IMR-90 (cell line): ENCODE measurements around the gene LIPN. TPM values are rescaled to one million over a fixed set of nuclear protein-coding genes. Genes with fewer than 3 reads are reported as not detected.

Experiments used
- ATAC-seq: fragments of 200-7000 bp; cut with Tn5 transposase; 2 replicates; pipeline ENCODE4 v1.9.1; 2020; ENCODE audit warnings: low read depth, mild to moderate bottlenecking, moderate library complexity
- BruUV-seq: library from RNA; stranded (reverse); fragments of 400-500 nt; replicated peaks from 2 replicates; lab custom pipeline; 2021; lab: Mats Ljungman, UMichigan
- CTCF ChIA-PET: fragments of 300-600 bp; formaldehyde crosslinking; extraction: SDS; loops from one replicate; lab custom pipeline; 2021; ENCODE audit warnings: antibody characterized with exemption; lab: Yijun Ruan, JAX
- POLR2A ChIA-PET: fragments of 300-600 bp; sonication (Branson Sonifier 250); formaldehyde crosslinking; loops from one replicate; lab custom pipeline; 2022; ENCODE audit warnings: antibody characterized with exemption; ENCODE audit not compliant: unreplicated experiment; lab: Charles Lee
- DNase-seq: peaks from one replicate; pipeline ENCODE4 v3.0.0; 2013
- H2AFZ ChIP-seq: replicated peaks from 2 replicates; pipeline ENCODE3; 2013; ENCODE audit warnings: low read length, mild to moderate bottlenecking; ENCODE audit not compliant: poor library complexity
- H2AK5ac ChIP-seq: 2 replicates; pipeline ENCODE4 v1.6.1; 2013; ENCODE audit warnings: low read depth, low read length, inconsistent platforms
- H2AK9ac ChIP-seq: replicated peaks from 2 replicates; pipeline ENCODE3; 2013; ENCODE audit warnings: mild to moderate bottlenecking, low read depth, low read length, moderate library complexity; ENCODE audit not compliant: poor library complexity
- H2BK120ac ChIP-seq: 2 replicates; pipeline ENCODE4 v1.6.1; 2013; ENCODE audit warnings: low read depth, low read length, inconsistent platforms
- H2BK15ac ChIP-seq: 3 replicates; pipeline ENCODE4 v1.6.1; 2013; ENCODE audit warnings: low read depth, low read length, inconsistent platforms
- H2BK20ac ChIP-seq: 2 replicates; pipeline ENCODE4 v1.6.1; 2013; ENCODE audit warnings: low read depth, mild to moderate bottlenecking, inconsistent platforms, low read length, moderate library complexity
- H2BK5ac ChIP-seq: 2 replicates; pipeline ENCODE4 v1.6.1; 2013; ENCODE audit warnings: mild to moderate bottlenecking, low read depth, low read length, inconsistent platforms; ENCODE audit not compliant: poor library complexity, severe bottlenecking
- H3K14ac ChIP-seq: replicated peaks from 2 replicates; pipeline ENCODE4 v1.6.1; 2013; ENCODE audit warnings: low read depth, low read length, inconsistent platforms
- H3K18ac ChIP-seq: 2 replicates; pipeline ENCODE4 v1.6.1; 2013; ENCODE audit warnings: low read depth, low read length, control low read depth
- H3K23ac ChIP-seq: 2 replicates; pipeline ENCODE4 v1.6.1; 2013; ENCODE audit warnings: low read depth, low read length, inconsistent platforms
- H3K27ac ChIP-seq: 2 replicates; pipeline ENCODE4 v1.5.1; 2013; ENCODE audit warnings: mild to moderate bottlenecking, control low read depth, low read length; ENCODE audit not compliant: insufficient read depth
- H3K27me3 ChIP-seq: 2 replicates; pipeline ENCODE4 v1.6.1; 2013; ENCODE audit warnings: low read length; ENCODE audit not compliant: control insufficient read depth, insufficient read depth
- H3K36me3 ChIP-seq: 2 replicates; pipeline ENCODE4 v1.6.1; 2013; ENCODE audit warnings: low read length, mixed read lengths; ENCODE audit not compliant: control insufficient read depth, insufficient read depth
- H3K4ac ChIP-seq: 2 replicates; pipeline ENCODE4 v1.6.1; 2013; ENCODE audit warnings: low read depth, low read length, inconsistent platforms
- H3K4me1 ChIP-seq: 2 replicates; pipeline ENCODE4 v1.6.1; 2013; ENCODE audit warnings: low read length, mixed read lengths; ENCODE audit not compliant: control insufficient read depth, insufficient read depth
- H3K4me2 ChIP-seq: 2 replicates; pipeline ENCODE4 v1.6.1; 2013; ENCODE audit warnings: low read depth, mild to moderate bottlenecking, control low read depth, low read length, moderate library complexity
- H3K4me3 ChIP-seq: 2 replicates; pipeline ENCODE4 v1.5.1; 2013; ENCODE audit warnings: low read depth, mild to moderate bottlenecking, control low read depth, low read length, moderate library complexity; ENCODE audit not compliant: insufficient read depth
- H3K56ac ChIP-seq: 2 replicates; pipeline ENCODE4 v1.6.1; 2013; ENCODE audit warnings: low read length, inconsistent platforms; ENCODE audit not compliant: insufficient read depth; ENCODE audit errors: extremely low read depth
- H3K79me1 ChIP-seq, 2 experiments: 2 replicates each; pipeline ENCODE4 v1.6.1; 2013; ENCODE audit warnings: low read length in 2 of 2, inconsistent platforms in 1 of 2, low read depth in 1 of 2
- H3K9ac ChIP-seq: 2 replicates; pipeline ENCODE4 v1.6.1; 2013; ENCODE audit warnings: low read depth, low read length, control low read depth
- H3K9me1 ChIP-seq: 2 replicates; pipeline ENCODE4 v1.6.1; 2013; ENCODE audit warnings: low read length, inconsistent platforms; ENCODE audit not compliant: insufficient read depth
- H3K9me3 ChIP-seq: 2 replicates; pipeline ENCODE4 v1.6.1; 2013; ENCODE audit warnings: low read length; ENCODE audit not compliant: control insufficient read depth, insufficient read depth
- H4K20me1 ChIP-seq: 2 replicates; pipeline ENCODE4 v1.6.1; 2013; ENCODE audit warnings: low read length, inconsistent platforms; ENCODE audit not compliant: insufficient read depth
- H4K5ac ChIP-seq: 2 replicates; pipeline ENCODE4 v1.6.1; 2013; ENCODE audit warnings: mild to moderate bottlenecking, low read depth, low read length, control low read depth
- H4K8ac ChIP-seq, 2 experiments: 2 replicates each; pipeline ENCODE4 v1.6.1; 2013; ENCODE audit warnings: low read depth in 2 of 2, low read length in 2 of 2, control low read depth in 1 of 2, inconsistent platforms in 1 of 2
- H4K91ac ChIP-seq: 2 replicates; pipeline ENCODE4 v1.6.1; 2013; ENCODE audit warnings: low read depth, low read length, inconsistent platforms; ENCODE audit not compliant: insufficient read depth
- CEBPB ChIP-seq: IDR thresholded peaks from 2 replicates; pipeline ENCODE4 v1.6.1; 2012; ENCODE audit warnings: low read depth, low read length, improper control_type of control experiment
- CHD1 ChIP-seq: IDR thresholded peaks from 2 replicates; pipeline ENCODE4 v1.6.1; 2012; ENCODE audit warnings: low read depth, low read length, improper control_type of control experiment
- FOS ChIP-seq: fragments of 150-350 bp; IDR thresholded peaks from 2 replicates; pipeline ENCODE4 v1.6.1; 2016; ENCODE audit warnings: low read depth, low read length
- MAZ ChIP-seq: IDR thresholded peaks from 2 replicates; pipeline ENCODE4 v1.6.1; 2012; ENCODE audit warnings: low read depth, mild to moderate bottlenecking, low read length, improper control_type of control experiment, moderate library complexity, borderline replicate concordance
- MXI1 ChIP-seq: IDR thresholded peaks from 2 replicates; pipeline ENCODE4 v1.6.1; 2012; ENCODE audit warnings: low read depth, mild to moderate bottlenecking, low read length, moderate library complexity, borderline replicate concordance
- NFE2L2 ChIP-seq: fragments of 150-350 bp; IDR thresholded peaks from 2 replicates; pipeline ENCODE4 v1.6.1; 2016; ENCODE audit warnings: low read depth, mild to moderate bottlenecking, low read length
- RAD21 ChIP-seq: IDR thresholded peaks from 2 replicates; pipeline ENCODE4 v1.6.1; 2012; ENCODE audit warnings: low read length, improper control_type of control experiment
- RCOR1 ChIP-seq: IDR thresholded peaks from 2 replicates; pipeline ENCODE4 v1.6.1; 2012; ENCODE audit warnings: mild to moderate bottlenecking, low read length, improper control_type of control experiment; ENCODE audit not compliant: insufficient replicate concordance
- RFX5 ChIP-seq: IDR thresholded peaks from 2 replicates; pipeline ENCODE4 v1.8.0; 2012; ENCODE audit warnings: low read depth, mild to moderate bottlenecking, low read length, moderate library complexity
- SMC3 ChIP-seq: fragments of 150-350 bp; IDR thresholded peaks from 2 replicates; pipeline ENCODE4 v1.6.1; 2016; ENCODE audit warnings: low read depth, mild to moderate bottlenecking, antibody characterized with exemption, low read length, moderate library complexity
- WGBS, 2 experiments: methylation state at CpG; one replicate each; pipeline versions ENCODE4 v1.1.5 to v1.1.7; 2013; ENCODE audit warnings: missing lambda C conversion rate in 2 of 2; ENCODE audit not compliant: insufficient read length in 1 of 2; ENCODE audit errors: extremely low coverage in 2 of 2; 5-methylcytosine and 5-hydroxymethylcytosine counted together
- dilution Hi-C: fragments of 300-500 bp; cut with HindIII; formaldehyde crosslinking; loops from one replicate; pipeline ENCODE4 v1.14.3; 2018; ENCODE audit warnings: low sequenced_read_pairs; ENCODE audit not compliant: unreplicated experiment
- in situ Hi-C: fragments of 300-500 bp; cut with MboI; formaldehyde crosslinking; loops from 3 replicates; pipeline ENCODE4 v1.14.3; 2019; ENCODE audit warnings: low sequenced_read_pairs, inconsistent platforms, mixed read lengths
- intact Hi-C: fragments of 100-400 bp; cut with micrococcal nuclease; formaldehyde crosslinking; loops from 2 replicates; pipeline ENCODE4 v1.10.0; 2022
- polyA plus RNA-seq, 3 experiments: library from polyadenylated mRNA; depleted of rRNA; stranded (reverse); fragments of >200 nt; gene quantifications; 2 replicates each; pipeline ENCODE4 v1.2.3, GENCODE V29; 2012; ENCODE audit warnings: low replicate concordance in 1 of 3
- total RNA-seq: library from RNA; depleted of rRNA; stranded (reverse); fragments of >200 nt; gene quantifications from 2 replicates; pipeline ENCODE4 v1.2.3, GENCODE V29; 2012
- TF ChIP-seq, protein P1 (sequence below): fragments of 150-350 bp; IDR thresholded peaks from 2 replicates; pipeline ENCODE4 v1.6.1; 2016; ENCODE audit warnings: low read depth, mild to moderate bottlenecking, low read length, moderate library complexity, borderline replicate concordance
- TF ChIP-seq, protein P2 (sequence below): conservative IDR thresholded peaks from 2 replicates; pipeline ENCODE4 v1.5.1; 2012; ENCODE audit warnings: mild to moderate bottlenecking, low read depth, low read length, improper control_type of control experiment
- TF ChIP-seq, protein P3 (sequence below): fragments of 150-350 bp; IDR thresholded peaks from 2 replicates; pipeline ENCODE4 v1.6.1; 2017; ENCODE audit warnings: mild to moderate bottlenecking, antibody characterized with exemption, low read length, low read depth

LIPN gene
- total and polyA plus RNA-seq, 2 of the 4 experiments (the other 2 are of a cell fraction): not detected

DNA sequence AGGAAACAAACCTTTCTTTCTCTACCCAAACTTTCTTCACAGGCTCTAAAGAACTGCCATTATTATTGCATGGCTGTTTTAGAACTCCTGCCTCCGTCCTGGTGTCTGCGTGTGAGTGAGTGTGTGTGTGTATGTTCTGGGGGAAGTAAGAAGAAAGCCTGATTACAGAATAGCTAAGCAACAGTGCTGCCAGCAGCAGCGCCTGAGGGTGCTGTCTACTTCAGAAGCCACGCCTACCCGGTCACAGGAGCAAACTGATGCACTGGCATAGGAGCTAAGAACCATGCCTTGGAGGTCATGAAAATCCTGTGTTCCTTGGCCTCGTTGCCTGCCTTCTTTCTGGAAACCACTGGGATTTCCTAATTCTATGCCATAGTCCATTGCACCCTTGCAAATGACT lies 28.5 kb upstream of the LIPN start:
- Histone ChIP-seq H2BK20ac (no peak overlapping the region), H2AFZ (no peak overlapping the region), H3K14ac (no peak overlapping the region), H3K9me1 (no peaks in the 10 kb centered on the region), H3K27me3 (peaks cover 14% of the 10 kb centered on the region), H3K23ac (no peak overlapping the region), H3K27ac (no peak overlapping the region), H4K5ac (no peak overlapping the region), H2BK5ac (no peak overlapping the region), H4K91ac (no peak overlapping the region), H3K4ac (no peak overlapping the region), H3K56ac (no peak overlapping the region), H4K8ac (no peak overlapping the region), H3K9me3 (peaks cover 4% of the 10 kb centered on the region; the same call in 1 of the 2 replicates), H3K4me2 (no peak overlapping the region), H2AK9ac (no peak overlapping the region), H2BK120ac (no peak overlapping the region), H3K18ac (no peak overlapping the region), H2BK15ac (no peak overlapping the region), H3K4me3 (no peak overlapping the region), H4K20me1 (no peaks in the 10 kb centered on the region), H3K9ac (no peak overlapping the region), H3K79me1 (no peaks in the 10 kb centered on the region), H3K36me3 (no peaks in the 10 kb centered on the region), H3K4me1 (no peaks in the 10 kb centered on the region), H2AK5ac (no peak overlapping the region)
- DNase-seq: no peak
- in situ Hi-C loops: no loop called here
- ChIA-PET POLR2A (no interaction called here), CTCF (no interaction called here)
- dilution Hi-C loops: no loop called here
- 80% methylated on average over 2 of the region's 6 CpGs; no CpG with 5 or more reads in 1 of the 2 experiments for WGBS, 2 experiments
- no TSS peak for BruUV-seq
- no peak for TF ChIP-seq NFE2L2
- no peak for TF ChIP-seq CEBPB
- no peak for TF ChIP-seq RCOR1
- no peak for TF ChIP-seq FOS
- TF ChIP-seq, protein P1, sequence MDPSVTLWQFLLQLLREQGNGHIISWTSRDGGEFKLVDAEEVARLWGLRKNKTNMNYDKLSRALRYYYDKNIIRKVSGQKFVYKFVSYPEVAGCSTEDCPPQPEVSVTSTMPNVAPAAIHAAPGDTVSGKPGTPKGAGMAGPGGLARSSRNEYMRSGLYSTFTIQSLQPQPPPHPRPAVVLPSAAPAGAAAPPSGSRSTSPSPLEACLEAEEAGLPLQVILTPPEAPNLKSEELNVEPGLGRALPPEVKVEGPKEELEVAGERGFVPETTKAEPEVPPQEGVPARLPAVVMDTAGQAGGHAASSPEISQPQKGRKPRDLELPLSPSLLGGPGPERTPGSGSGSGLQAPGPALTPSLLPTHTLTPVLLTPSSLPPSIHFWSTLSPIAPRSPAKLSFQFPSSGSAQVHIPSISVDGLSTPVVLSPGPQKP: no peak
- no peak for TF ChIP-seq MAZ
- TF ChIP-seq, protein P2, sequence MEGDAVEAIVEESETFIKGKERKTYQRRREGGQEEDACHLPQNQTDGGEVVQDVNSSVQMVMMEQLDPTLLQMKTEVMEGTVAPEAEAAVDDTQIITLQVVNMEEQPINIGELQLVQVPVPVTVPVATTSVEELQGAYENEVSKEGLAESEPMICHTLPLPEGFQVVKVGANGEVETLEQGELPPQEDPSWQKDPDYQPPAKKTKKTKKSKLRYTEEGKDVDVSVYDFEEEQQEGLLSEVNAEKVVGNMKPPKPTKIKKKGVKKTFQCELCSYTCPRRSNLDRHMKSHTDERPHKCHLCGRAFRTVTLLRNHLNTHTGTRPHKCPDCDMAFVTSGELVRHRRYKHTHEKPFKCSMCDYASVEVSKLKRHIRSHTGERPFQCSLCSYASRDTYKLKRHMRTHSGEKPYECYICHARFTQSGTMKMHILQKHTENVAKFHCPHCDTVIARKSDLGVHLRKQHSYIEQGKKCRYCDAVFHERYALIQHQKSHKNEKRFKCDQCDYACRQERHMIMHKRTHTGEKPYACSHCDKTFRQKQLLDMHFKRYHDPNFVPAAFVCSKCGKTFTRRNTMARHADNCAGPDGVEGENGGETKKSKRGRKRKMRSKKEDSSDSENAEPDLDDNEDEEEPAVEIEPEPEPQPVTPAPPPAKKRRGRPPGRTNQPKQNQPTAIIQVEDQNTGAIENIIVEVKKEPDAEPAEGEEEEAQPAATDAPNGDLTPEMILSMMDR: no peak
- no peak for TF ChIP-seq CHD1
- no peak for TF ChIP-seq MXI1
- TF ChIP-seq RFX5: no peak
- TF ChIP-seq, protein P3, sequence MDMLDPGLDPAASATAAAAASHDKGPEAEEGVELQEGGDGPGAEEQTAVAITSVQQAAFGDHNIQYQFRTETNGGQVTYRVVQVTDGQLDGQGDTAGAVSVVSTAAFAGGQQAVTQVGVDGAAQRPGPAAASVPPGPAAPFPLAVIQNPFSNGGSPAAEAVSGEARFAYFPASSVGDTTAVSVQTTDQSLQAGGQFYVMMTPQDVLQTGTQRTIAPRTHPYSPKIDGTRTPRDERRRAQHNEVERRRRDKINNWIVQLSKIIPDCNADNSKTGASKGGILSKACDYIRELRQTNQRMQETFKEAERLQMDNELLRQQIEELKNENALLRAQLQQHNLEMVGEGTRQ: no peak
- no peak for TF ChIP-seq RAD21
- no peak for TF ChIP-seq SMC3
- no peak for ATAC-seq
- intact Hi-C loops: no loop called here
